Endodermal cell (in vitro differentiated cells): Measurements from ENCODE around the gene C8G. TPM values are rescaled to one million over a fixed set of nuclear protein-coding genes. Genes with fewer than 3 reads are reported as not detected.

Experiments used
- DNase-seq: peaks from one replicate; pipeline ENCODE4 v3.0.0-alpha.2; 2017
- H3K27ac ChIP-seq: 2 replicates; pipeline ENCODE4 v1.5.1; 2013; ENCODE audit warnings: mild to moderate bottlenecking, low read depth, low read length, moderate library complexity
- H3K27me3 ChIP-seq: 2 replicates; pipeline ENCODE4 v1.6.1; 2013; ENCODE audit warnings: mild to moderate bottlenecking, low read length, moderate library complexity; ENCODE audit not compliant: insufficient read depth, control insufficient read depth, poor library complexity, severe bottlenecking
- H3K36me3 ChIP-seq: 2 replicates; pipeline ENCODE4 v1.7.0; 2013; ENCODE audit warnings: mild to moderate bottlenecking, low read length, moderate library complexity; ENCODE audit not compliant: control insufficient read depth, insufficient read depth
- H3K4me1 ChIP-seq: one replicate; pipeline ENCODE4 v1.7.0; 2013; ENCODE audit warnings: low read length; ENCODE audit not compliant: control insufficient read depth, insufficient read depth
- H3K4me3 ChIP-seq: 2 replicates; pipeline ENCODE4 v1.5.1; 2013; ENCODE audit warnings: mild to moderate bottlenecking, low read length, moderate library complexity
- H3K9ac ChIP-seq: 2 replicates; pipeline ENCODE4 v1.6.1; 2013; ENCODE audit warnings: mild to moderate bottlenecking, low read length, moderate library complexity; ENCODE audit not compliant: poor library complexity, severe bottlenecking; ENCODE audit errors: extremely low read depth
- H3K9me3 ChIP-seq: 2 replicates; pipeline ENCODE4 v1.6.1; 2013; ENCODE audit warnings: mild to moderate bottlenecking, low read length, moderate library complexity; ENCODE audit not compliant: control insufficient read depth
- H3K27ac Mint-ChIP-seq: 2 replicates; pipeline ENCODE4 v1.8.0; 2020; ENCODE audit warnings: mixed read lengths
- H3K27me3 Mint-ChIP-seq: 2 replicates; pipeline ENCODE4 v1.8.0; 2021; ENCODE audit warnings: mild to moderate bottlenecking, mixed read lengths; ENCODE audit not compliant: insufficient read depth
- H3K36me3 Mint-ChIP-seq: 2 replicates; pipeline ENCODE4 v1.8.0; 2020; ENCODE audit warnings: low read depth, mixed read lengths
- H3K4me1 Mint-ChIP-seq: 2 replicates; pipeline ENCODE4 v1.8.0; 2020; ENCODE audit warnings: mixed read lengths
- H3K4me3 Mint-ChIP-seq: 2 replicates; pipeline ENCODE4 v1.8.0; 2020; ENCODE audit warnings: mild to moderate bottlenecking, moderate library complexity, mixed read lengths
- H3K9me3 Mint-ChIP-seq: 2 replicates; pipeline ENCODE4 v1.8.0; 2020; ENCODE audit warnings: mild to moderate bottlenecking, mixed read lengths
- CTCF ChIP-seq: fragments of 200-600 bp; sonication (generic); conservative IDR thresholded peaks from 2 replicates; pipeline ENCODE4 v1.5.0; 2021; ENCODE audit warnings: antibody characterized with exemption, mild to moderate bottlenecking
- WGBS, 2 experiments: methylation state at CpG; one replicate each; pipeline versions ENCODE4 v1.1.5 to v1.1.7; 2013; ENCODE audit warnings: missing lambda C conversion rate in 2 of 2, mixed read lengths in 1 of 2; ENCODE audit not compliant: insufficient coverage in 1 of 2, insufficient read length in 1 of 2; 5-methylcytosine and 5-hydroxymethylcytosine counted together
- total RNA-seq, 2 donors: library from RNA; stranded (reverse); fragmentation: NEBNext Ultra II Directional in 1 of 2; extraction: Animal tissue kit (Norgen Biotek cat#: 25700) in 1 of 2; gene quantifications; 2 replicates in 1 of 2; 3 replicates in 1 of 2; pipeline ENCODE4 v1.2.1, GENCODE V29; 2021

C8G gene
- total RNA-seq, 2 donors from 2014 or later: 1.2 to 1.6 TPM

- Mint-ChIP-seq H3K9me3 (peaks cover 17% of the 10 kb centered on the region), H3K27me3 (peaks cover 8% of the 10 kb centered on the region), H3K4me1 (peaks cover 2% of the 10 kb centered on the region), H3K36me3 (peaks cover 4% of the 10 kb centered on the region), H3K27ac (no peak overlapping the region), H3K4me3 (no peak overlapping the region)
- H3K36me3 ChIP-seq: peaks cover 9% of the 10 kb centered on the region
- no peak for DNase-seq
- no peaks in the 10 kb centered on the region for H3K27me3 ChIP-seq
- no peak overlapping the region for H3K27ac ChIP-seq
- H3K4me1 ChIP-seq: peaks cover 4% of the 10 kb centered on the region
- H3K9ac ChIP-seq: no peak overlapping the region
- peaks cover 14% of the 10 kb centered on the region for H3K9me3 ChIP-seq
- TF ChIP-seq CTCF: no peak
- 82 to 94% methylated on average over 6 to 40 of the region's 40 CpGs for WGBS, 2 experiments
- H3K4me3 ChIP-seq: no peak overlapping the region
These were observed 49.8 kb downstream of the C8G start for GRCh38 chr9:136994888-136995230.

DNA sequence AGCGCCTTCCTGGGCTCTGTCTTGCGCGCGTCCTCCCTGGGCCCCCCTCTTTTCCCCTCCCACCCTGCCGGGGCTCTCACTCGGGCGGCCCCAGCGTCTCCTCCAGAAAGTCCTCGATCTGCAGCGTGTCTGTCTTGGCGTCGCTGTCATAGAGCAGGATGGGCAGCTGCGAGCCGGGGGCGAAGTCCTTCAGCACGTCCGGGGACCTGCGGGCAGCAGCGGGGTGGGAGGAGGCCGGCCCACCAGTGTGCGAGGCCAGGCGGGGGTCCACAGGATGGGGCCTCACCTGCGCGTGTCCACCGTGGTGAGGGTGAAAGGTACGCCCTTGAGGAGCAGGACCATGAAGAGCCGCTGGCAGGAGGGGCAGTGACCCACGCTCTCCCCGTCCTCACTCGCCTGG, 50.3 kb downstream of the C8G start:
- peaks cover 11% of the 10 kb centered on the region for H3K27me3 Mint-ChIP-seq
- H3K36me3 Mint-ChIP-seq: peaks cover 4% of the 10 kb centered on the region
- H3K9ac ChIP-seq: no peak overlapping the region
- no peaks in the 10 kb centered on the region for H3K27me3 ChIP-seq
- no peak overlapping the region for H3K27ac Mint-ChIP-seq
- peaks cover 9% of the 10 kb centered on the region for H3K36me3 ChIP-seq
- no peak overlapping the region for H3K4me3 Mint-ChIP-seq
- H3K4me1 Mint-ChIP-seq: no peaks in the 10 kb centered on the region
- H3K27ac ChIP-seq: no peak overlapping the region
- no peak for TF ChIP-seq CTCF
- H3K9me3 ChIP-seq: peaks cover 12% of the 10 kb centered on the region
- WGBS, 2 experiments: 91 to 97% methylated on average over 23 to 30 of the region's 30 CpGs
- peaks cover 4% of the 10 kb centered on the region for H3K4me1 ChIP-seq
- no peak overlapping the region for H3K4me3 ChIP-seq
- peaks cover 13% of the 10 kb centered on the region for H3K9me3 Mint-ChIP-seq
- DNase-seq: no peak

DNA sequence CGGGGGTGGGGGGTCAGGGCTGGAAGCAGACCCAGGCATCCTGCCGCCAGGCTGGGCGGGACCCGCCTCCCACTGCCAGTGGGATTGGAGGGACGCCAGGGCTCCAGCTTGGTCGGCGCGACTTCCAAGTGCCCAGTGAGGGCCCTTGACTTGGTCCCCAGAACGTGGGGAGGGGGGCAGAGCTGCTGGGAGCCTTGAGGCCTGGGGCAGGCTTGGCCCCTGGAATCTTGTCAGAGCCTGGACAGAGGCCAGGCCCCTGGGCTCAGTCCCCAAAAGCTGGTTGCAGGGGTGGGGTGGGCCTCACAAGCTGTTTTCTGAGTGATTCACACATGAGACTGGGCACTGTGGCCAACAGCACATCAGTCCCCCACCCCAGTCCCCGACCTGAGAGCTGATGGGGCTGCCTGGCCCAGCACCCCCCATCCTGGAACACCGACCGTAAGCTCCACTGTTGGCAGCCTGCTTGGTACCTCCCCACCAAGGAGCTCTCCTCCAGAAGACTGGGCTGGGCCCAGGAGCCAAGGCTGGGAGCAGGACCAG, 50.8 kb downstream of the C8G start:
- no peak for DNase-seq
- H3K27me3 ChIP-seq: no peaks in the 10 kb centered on the region
- H3K4me1 ChIP-seq: peaks cover 4% of the 10 kb centered on the region
- no peak overlapping the region for H3K27ac ChIP-seq
- H3K9me3 ChIP-seq: peaks cover 7% of the 10 kb centered on the region
- TF ChIP-seq CTCF: no peak
- peaks cover 8% of the 10 kb centered on the region for H3K9me3 Mint-ChIP-seq
- WGBS, 2 experiments: 92 to 94% methylated on average over 6 to 12 of the region's 12 CpGs
- peaks cover 4% of the 10 kb centered on the region for H3K36me3 Mint-ChIP-seq
- H3K36me3 ChIP-seq: peaks cover 9% of the 10 kb centered on the region
- H3K9ac ChIP-seq: no peak overlapping the region
- no peaks in the 10 kb centered on the region for H3K4me1 Mint-ChIP-seq
- no peak overlapping the region for H3K27ac Mint-ChIP-seq
- no peak overlapping the region for H3K4me3 Mint-ChIP-seq
- peaks cover 9% of the 10 kb centered on the region for H3K27me3 Mint-ChIP-seq
- no peak overlapping the region for H3K4me3 ChIP-seq

Other genes with a start within 250 kb of the C8G start
- 10 to 100 TPM; 35.1 to 45.4 TPM for gene DIPK1B, start 232.7 kb upstream of the C8G start, total RNA-seq
- gene LCN10, start 202.3 kb upstream of the C8G start, total RNA-seq: 1 to 10 TPM in 1 of 2 donors, under 1 TPM in 1; 0.91 to 1.1 TPM
- gene LCN6, start 196.7 kb upstream of the C8G start, total RNA-seq: not detected
- not detected for gene LCN8, start 187.0 kb upstream of the C8G start, total RNA-seq
- 1 to 10 TPM in 1 of 2 donors, under 1 TPM in 1; 0.51 to 1.2 TPM for gene LCN15, start 180.7 kb upstream of the C8G start, total RNA-seq
- gene TMEM141, start 153.9 kb upstream of the C8G start, total RNA-seq: 100 to 1,000 TPM; 215 to 339 TPM
- 10 to 100 TPM; 10.9 to 13.4 TPM for gene CCDC183, start 148.9 kb upstream of the C8G start, total RNA-seq
- gene RABL6, start 137.3 kb upstream of the C8G start, total RNA-seq: 100 to 1,000 TPM; 159 to 206 TPM
- 1 to 10 TPM; 1.4 to 3.5 TPM for gene AJM1, start 102.8 kb upstream of the C8G start, total RNA-seq
- 100 to 1,000 TPM; 107 to 122 TPM for gene PHPT1, start 95.8 kb upstream of the C8G start, total RNA-seq
- gene MAMDC4, start 92.9 kb upstream of the C8G start, total RNA-seq: 10 to 100 TPM in 1 of 2 donors, 1 to 10 TPM in 1; 6.8 to 15.4 TPM
- 100 to 1,000 TPM; 326 to 339 TPM for gene EDF1, start 78.9 kb upstream of the C8G start, total RNA-seq
- 10 to 100 TPM; 45.9 to 55.1 TPM for gene TRAF2, start 58.7 kb upstream of the C8G start, total RNA-seq
- gene FBXW5, start 505 bp upstream of the C8G start, total RNA-seq: 10 to 100 TPM; 64.2 to 76.5 TPM
- 1 to 10 TPM; 2.1 to 4.4 TPM for gene LCN12, start 7.0 kb downstream of the C8G start, total RNA-seq
- 10 to 100 TPM; 13.8 to 22.1 TPM for gene PTGDS, start 32.3 kb downstream of the C8G start, total RNA-seq
- gene LCNL1, start 37.8 kb downstream of the C8G start, total RNA-seq: 1 to 10 TPM; 1.4 to 2.2 TPM
- 10 to 100 TPM; 58.3 to 66.7 TPM for gene PAXX, start 47.2 kb downstream of the C8G start, total RNA-seq
- gene CLIC3, start 51.3 kb downstream of the C8G start, total RNA-seq: under 1 TPM in 1 of 2 donors, not detected in 1; 0.46 TPM
- 10 to 100 TPM; 21.5 to 30.0 TPM for gene ABCA2, start 83.0 kb downstream of the C8G start, total RNA-seq
- not detected for gene FUT7, start 86.8 kb downstream of the C8G start, total RNA-seq
- 10 to 100 TPM; 60.8 to 73.3 TPM for gene NPDC1, start 100.9 kb downstream of the C8G start, total RNA-seq
- 1 to 10 TPM; 1.2 to 2.4 TPM for gene ENTPD2, start 108.8 kb downstream of the C8G start, total RNA-seq
- 10 to 100 TPM; 20.8 to 24.9 TPM for gene SAPCD2, start 125.3 kb downstream of the C8G start, total RNA-seq
- gene UAP1L1, start 132.3 kb downstream of the C8G start, total RNA-seq: 1 to 10 TPM; 2.6 to 4.5 TPM
- gene MAN1B1, start 141.7 kb downstream of the C8G start, total RNA-seq: 10 to 100 TPM; 62.1 to 63.5 TPM
- 10 to 100 TPM; 20.1 to 30.6 TPM for gene DPP7, start 169.5 kb downstream of the C8G start, total RNA-seq
- under 1 TPM; 0.35 to 0.73 TPM for gene GRIN1, start 193.9 kb downstream of the C8G start, total RNA-seq
- under 1 TPM in 1 of 2 donors, not detected in 1; 0.53 TPM for gene LRRC26, start 224.8 kb downstream of the C8G start, total RNA-seq
- gene TMEM210, start 226.8 kb downstream of the C8G start, total RNA-seq: under 1 TPM in 1 of 2 donors, not detected in 1; 0.62 TPM
- gene ANAPC2, start 243.3 kb downstream of the C8G start, total RNA-seq: 10 to 100 TPM; 66.5 to 69.2 TPM
- 10 to 100 TPM; 66.5 to 67.7 TPM for gene SSNA1, start 243.4 kb downstream of the C8G start, total RNA-seq